ENCODE data around the gene PPP2R2C.

- TF ChIP-seq POLR2AphosphoS5 (IDR thresholded peaks at IDR 0.05) (no peak), CTCF (IDR thresholded peaks at IDR 0.05) (no peak)
These were observed 101.1 kb downstream of the PPP2R2C start for GRCh38 chr4:6371271-6371670.
